Karpas-422 (cell line): ENCODE data around the gene BIN1. TPM values are rescaled to one million over a fixed set of nuclear protein-coding genes. Genes with fewer than 3 reads are reported as not detected.

Experiments
- DNase-seq: peaks from one replicate; pipeline ENCODE4 v3.0.0-alpha.2; 2015
- H2AFZ ChIP-seq: fragments of 200-600 bp; sonication (generic); 2 replicates; pipeline ENCODE4 v1.6.1; 2014; ENCODE audit warnings: antibody characterized with exemption, low read length, mixed read lengths
- H3K27ac ChIP-seq: fragments of 200-600 bp; sonication (generic); 2 replicates; pipeline ENCODE4 v1.5.1; 2014; ENCODE audit warnings: mild to moderate bottlenecking, low read length, moderate library complexity
- H3K27me3 ChIP-seq: fragments of 200-600 bp; sonication (generic); 2 replicates; pipeline ENCODE4 v1.6.1; 2014; ENCODE audit warnings: low read length, mixed read lengths
- H3K36me3 ChIP-seq: fragments of 200-600 bp; sonication (generic); 2 replicates; pipeline ENCODE4 v1.6.1; 2014; ENCODE audit warnings: low read length, mixed read lengths; ENCODE audit not compliant: insufficient read depth
- H3K4me1 ChIP-seq: fragments of 200-600 bp; sonication (generic); 2 replicates; pipeline ENCODE4 v1.6.1; 2014; ENCODE audit warnings: mild to moderate bottlenecking, low read length, mixed read lengths
- H3K4me2 ChIP-seq: fragments of 200-600 bp; sonication (generic); 2 replicates; pipeline ENCODE4 v1.6.1; 2014; ENCODE audit warnings: low read length, low read depth, mild to moderate bottlenecking; ENCODE audit not compliant: poor library complexity, severe bottlenecking
- H3K4me3 ChIP-seq: fragments of 200-600 bp; sonication (generic); 2 replicates; pipeline ENCODE4 v1.5.1; 2014; ENCODE audit warnings: mild to moderate bottlenecking, antibody characterized with exemption, low read length, mixed read lengths
- H3K79me2 ChIP-seq: fragments of 200-600 bp; sonication (generic); 2 replicates; pipeline ENCODE4 v1.6.1; 2014; ENCODE audit warnings: mild to moderate bottlenecking, low read length, mixed read lengths
- H3K9ac ChIP-seq: fragments of 200-600 bp; sonication (generic); 2 replicates; pipeline ENCODE4 v1.6.0; 2014; ENCODE audit warnings: low read length
- H3K9me2 ChIP-seq: fragments of 200-600 bp; sonication (generic), shearing (Covaris generic); replicated peaks from 2 replicates; pipeline ENCODE4 v1.6.0; 2014; ENCODE audit warnings: mild to moderate bottlenecking, low read length, moderate library complexity; ENCODE audit not compliant: insufficient read depth
- H3K9me3 ChIP-seq: fragments of 300-700, 200-600 bp; sonication (generic); 2 replicates; pipeline ENCODE4 v1.6.1; 2014; ENCODE audit warnings: low read length, mixed read lengths
- H4K20me1 ChIP-seq: fragments of 200-600 bp; sonication (generic); 2 replicates; pipeline ENCODE4 v1.6.1; 2014; ENCODE audit warnings: mild to moderate bottlenecking, antibody characterized with exemption, low read length, low read depth; ENCODE audit not compliant: insufficient read depth
- total RNA-seq: library from RNA; depleted of rRNA; stranded (reverse); fragments of >200 nt; shearing (Covaris generic); gene quantifications from 2 replicates; pipeline ENCODE4 v1.2.3, GENCODE V29; 2014; ENCODE audit warnings: low replicate concordance

The BIN1 gene
- total RNA-seq, 1 experiment from 2014 or later: 8.4 TPM

- no peaks in the 10 kb centered on the region for H4K20me1 ChIP-seq
- H3K9ac ChIP-seq: no peak overlapping the region
- no peak for DNase-seq
- H3K9me3 ChIP-seq: no peaks in the 10 kb centered on the region
- H3K27me3 ChIP-seq: no peaks in the 10 kb centered on the region
- no peak overlapping the region for H2AFZ ChIP-seq
- H3K9me2 ChIP-seq: no peaks in the 10 kb centered on the region
- H3K4me2 ChIP-seq: no peak overlapping the region
- H3K4me1 ChIP-seq: no peaks in the 10 kb centered on the region
- no peak overlapping the region for H3K27ac ChIP-seq
- H3K4me3 ChIP-seq: no peak overlapping the region
- H3K79me2 ChIP-seq: no peaks in the 10 kb centered on the region
- no peaks in the 10 kb centered on the region for H3K36me3 ChIP-seq
These were observed 51.8 kb downstream of the BIN1 start for GRCh38 chr2:127054996-127055785.

GRCh38 chr2:127054604-127054930 lies 52.4 kb downstream of the BIN1 start:
- Histone ChIP-seq H3K4me3 (no peak overlapping the region), H3K9ac (no peak overlapping the region), H3K9me2 (no peaks in the 10 kb centered on the region), H3K27ac (no peak overlapping the region), H4K20me1 (no peaks in the 10 kb centered on the region), H3K4me2 (no peak overlapping the region), H3K4me1 (no peaks in the 10 kb centered on the region), H3K79me2 (no peaks in the 10 kb centered on the region), H3K9me3 (no peaks in the 10 kb centered on the region), H3K27me3 (no peaks in the 10 kb centered on the region), H2AFZ (no peak overlapping the region), H3K36me3 (no peaks in the 10 kb centered on the region)
- no peak for DNase-seq

GRCh38 chr2:127053731-127054603 lies 53.0 kb downstream of the BIN1 start:
- Histone ChIP-seq H4K20me1 (no peaks in the 10 kb centered on the region), H2AFZ (no peak overlapping the region), H3K9me2 (no peaks in the 10 kb centered on the region), H3K36me3 (no peaks in the 10 kb centered on the region), H3K9ac (no peak overlapping the region), H3K27ac (no peak overlapping the region), H3K9me3 (no peaks in the 10 kb centered on the region), H3K27me3 (no peaks in the 10 kb centered on the region), H3K4me2 (no peak overlapping the region), H3K4me3 (no peak overlapping the region), H3K79me2 (no peaks in the 10 kb centered on the region), H3K4me1 (no peaks in the 10 kb centered on the region)
- no peak for DNase-seq

- Histone ChIP-seq H3K9ac (no peak overlapping the region), H2AFZ (no peak overlapping the region), H3K27ac (no peak overlapping the region), H3K9me2 (no peaks in the 10 kb centered on the region), H3K4me1 (no peaks in the 10 kb centered on the region), H3K9me3 (no peaks in the 10 kb centered on the region), H3K36me3 (no peaks in the 10 kb centered on the region), H4K20me1 (no peaks in the 10 kb centered on the region), H3K27me3 (no peaks in the 10 kb centered on the region), H3K4me3 (no peak overlapping the region), H3K79me2 (no peaks in the 10 kb centered on the region), H3K4me2 (no peak overlapping the region)
- DNase-seq: no peak
These were observed 53.9 kb downstream of the BIN1 start for GRCh38 chr2:127052771-127053691.

GRCh38 chr2:127052057-127052770 lies 54.7 kb downstream of the BIN1 start:
- Histone ChIP-seq H3K4me3 (no peak overlapping the region), H3K79me2 (no peaks in the 10 kb centered on the region), H3K9me2 (no peaks in the 10 kb centered on the region), H3K36me3 (no peaks in the 10 kb centered on the region), H3K9me3 (no peaks in the 10 kb centered on the region), H3K4me1 (no peaks in the 10 kb centered on the region), H3K9ac (no peak overlapping the region), H3K27me3 (no peaks in the 10 kb centered on the region), H3K27ac (no peak overlapping the region), H4K20me1 (no peaks in the 10 kb centered on the region), H3K4me2 (no peak overlapping the region), H2AFZ (no peak overlapping the region)
- DNase-seq: no peak

GRCh38 chr2:127051116-127052056 lies 55.6 kb downstream of the BIN1 start:
- Histone ChIP-seq H3K4me1 (no peaks in the 10 kb centered on the region), H3K4me2 (no peak overlapping the region), H3K79me2 (no peaks in the 10 kb centered on the region), H3K9ac (no peak overlapping the region), H3K36me3 (no peaks in the 10 kb centered on the region), H3K27ac (no peak overlapping the region), H4K20me1 (no peaks in the 10 kb centered on the region), H3K9me3 (no peaks in the 10 kb centered on the region), H3K9me2 (no peaks in the 10 kb centered on the region), H3K27me3 (no peaks in the 10 kb centered on the region), H3K4me3 (no peak overlapping the region), H2AFZ (no peak overlapping the region)
- DNase-seq: no peak

- Histone ChIP-seq H4K20me1 (no peaks in the 10 kb centered on the region), H3K4me1 (no peaks in the 10 kb centered on the region)
These were observed 56.2 kb downstream of the BIN1 start for GRCh38 chr2:127050803-127051115.

More at GRCh38 chr2:127050803-127051115, 56.2 kb downstream of the BIN1 start:
- H2AFZ ChIP-seq: no peak overlapping the region
- H3K9me3 ChIP-seq: no peaks in the 10 kb centered on the region
- H3K4me2 ChIP-seq: no peak overlapping the region
- H3K9ac ChIP-seq: no peak overlapping the region
- H3K27me3 ChIP-seq: no peaks in the 10 kb centered on the region
- DNase-seq: no peak
- H3K79me2 ChIP-seq: no peaks in the 10 kb centered on the region
- no peaks in the 10 kb centered on the region for H3K36me3 ChIP-seq
- H3K4me3 ChIP-seq: no peak overlapping the region
- no peak overlapping the region for H3K27ac ChIP-seq
- H3K9me2 ChIP-seq: no peaks in the 10 kb centered on the region
